ENCODE results near the gene HDLBP. TPM values are rescaled to one million over a fixed set of nuclear protein-coding genes. Genes with fewer than 3 reads are reported as not detected.

The HDLBP gene
- total RNA-seq, 1 experiment from 2014 or later: 908 TPM

- Histone ChIP-seq H2AFZ (no peak overlapping the region), H3K4me1 (replicated peaks; ENCODE audit: insufficient read depth) (no peaks in the 10 kb centered on the region), H3K79me2 (ENCODE audit: low read depth) (no peaks in the 10 kb centered on the region), H3K4me3 (no peak overlapping the region), H3K27ac (no peak overlapping the region), H3F3A (ENCODE audit: insufficient read depth, low read depth) (no peaks in the 10 kb centered on the region), H3K27me3 (ENCODE audit: insufficient read depth, low read depth) (peaks cover 47% of the 10 kb centered on the region), H3K36me3 (ENCODE audit: low read depth) (no peaks in the 10 kb centered on the region), H3K9me2 (ENCODE audit: insufficient read depth) (no peaks in the 10 kb centered on the region), H4K20me1 (ENCODE audit: insufficient read depth) (no peaks in the 10 kb centered on the region), H3K4me2 (no peak overlapping the region), H3K9me3 (ENCODE audit: insufficient read depth, low read depth) (no peaks in the 10 kb centered on the region)
- CTCF ChIA-PET: no interaction called here
- no peak for TF ChIP-seq EZH2 (IDR thresholded peaks at IDR 0.05; ENCODE audit: low read depth)
- TF ChIP-seq CTCF (conservative IDR thresholded peaks at IDR 0.05): no peak
- BruUV-seq (replicated peaks): no TSS peak
- peak in 1 of 2 experiments; percentile 66 for DNase-seq
- POLR2A ChIA-PET (ENCODE audit: unreplicated experiment): interaction anchor here (0.6 kb wide), 1 partner anchor 653 kb away, joined by 19 read pairs; no protein-coding TSS in a partner anchor
- intact Hi-C loops (cut with micrococcal nuclease; ENCODE audit: unreplicated experiment): no loop called here
These were observed 124.4 kb downstream of the HDLBP start for GRCh38 chr2:241191081-241191480.

GRCh38 chr2:241190291-241190981, 125.0 kb downstream of the HDLBP start:
- Histone ChIP-seq H3F3A (ENCODE audit: insufficient read depth, low read depth) (no peaks in the 10 kb centered on the region), H3K27ac (no peak overlapping the region), H3K4me2 (no peak overlapping the region), H3K9me2 (ENCODE audit: insufficient read depth) (no peaks in the 10 kb centered on the region), H3K4me1 (replicated peaks; ENCODE audit: insufficient read depth) (no peaks in the 10 kb centered on the region), H3K9me3 (ENCODE audit: insufficient read depth, low read depth) (no peaks in the 10 kb centered on the region), H3K27me3 (ENCODE audit: insufficient read depth, low read depth) (peaks cover 42% of the 10 kb centered on the region), H4K20me1 (ENCODE audit: insufficient read depth) (no peaks in the 10 kb centered on the region), H3K79me2 (ENCODE audit: low read depth) (no peaks in the 10 kb centered on the region), H2AFZ (no peak overlapping the region), H3K4me3 (no peak overlapping the region), H3K36me3 (ENCODE audit: low read depth) (no peaks in the 10 kb centered on the region)
- no TSS peak for BruUV-seq (replicated peaks)
- POLR2A ChIA-PET (ENCODE audit: unreplicated experiment): interaction anchor here (0.6 kb wide), 1 partner anchor 654 kb away, joined by 19 read pairs; no protein-coding TSS in a partner anchor
- DNase-seq: no peak
- intact Hi-C loops (cut with micrococcal nuclease; ENCODE audit: unreplicated experiment): no loop called here
- TF ChIP-seq CTCF (conservative IDR thresholded peaks at IDR 0.05): no peak
- no peak for TF ChIP-seq EZH2 (IDR thresholded peaks at IDR 0.05; ENCODE audit: low read depth)
- CTCF ChIA-PET: no interaction called here

GRCh38 chr2:241189856-241190201, 125.6 kb downstream of the HDLBP start:
- H3K27ac ChIP-seq: no peak overlapping the region
- H2AFZ ChIP-seq: no peak overlapping the region
- CTCF ChIA-PET: no interaction called here
- POLR2A ChIA-PET (ENCODE audit: unreplicated experiment): interaction anchor here (0.5 kb wide), 1 partner anchor 284 kb away, joined by 3 read pairs; the partner anchor contains the start of gene CROCC2
- H3K4me2 ChIP-seq: no peak overlapping the region
- no peaks in the 10 kb centered on the region for H3F3A ChIP-seq (ENCODE audit: insufficient read depth, low read depth)
- intact Hi-C loops (cut with micrococcal nuclease; ENCODE audit: unreplicated experiment): no loop called here
- no peaks in the 10 kb centered on the region for H3K36me3 ChIP-seq (ENCODE audit: low read depth)
- no peak for DNase-seq
- H4K20me1 ChIP-seq (ENCODE audit: insufficient read depth): no peaks in the 10 kb centered on the region
- TF ChIP-seq EZH2 (IDR thresholded peaks at IDR 0.05; ENCODE audit: low read depth) (no peak), CTCF (conservative IDR thresholded peaks at IDR 0.05) (no peak)
- no peaks in the 10 kb centered on the region for H3K4me1 ChIP-seq (replicated peaks; ENCODE audit: insufficient read depth)
- no peak overlapping the region for H3K4me3 ChIP-seq
- H3K79me2 ChIP-seq (ENCODE audit: low read depth): no peaks in the 10 kb centered on the region
- H3K27me3 ChIP-seq (ENCODE audit: insufficient read depth, low read depth): peaks cover 40% of the 10 kb centered on the region
- H3K9me2 ChIP-seq (ENCODE audit: insufficient read depth): no peaks in the 10 kb centered on the region
- no peaks in the 10 kb centered on the region for H3K9me3 ChIP-seq (ENCODE audit: insufficient read depth, low read depth)
- no TSS peak for BruUV-seq (replicated peaks)

Data from PC-9 (cell line).